Fibroblast of mammary gland (primary cell): Measurements from ENCODE around the gene TLCD1.

Experiments
- DNase-seq: peaks from one replicate; pipeline ENCODE4 v3.0.0-alpha.2; 2010; ENCODE audit warnings: low read depth
- H3K4me3 ChIP-seq: 2 replicates; pipeline ENCODE4 v1.5.1; 2011; ENCODE audit warnings: low read depth, mild to moderate bottlenecking, low read length, moderate library complexity; ENCODE audit not compliant: control insufficient read depth
- CTCF ChIP-seq: conservative IDR thresholded peaks from 2 replicates; pipeline ENCODE4 v1.5.1; 2011; ENCODE audit warnings: low read depth, low read length, inconsistent platforms; ENCODE audit not compliant: control insufficient read depth, insufficient read depth

The TLCD1 gene

GRCh38 chr17:28706471-28707338 lies 19.3 kb downstream of the TLCD1 start:
- TF ChIP-seq CTCF, result no peak
- no peak for DNase-seq

GRCh38 chr17:28705728-28706334 lies 20.2 kb downstream of the TLCD1 start:
- H3K4me3 ChIP-seq, result no peak overlapping the region
- no peak for DNase-seq
- no peak for TF ChIP-seq CTCF

More at GRCh38 chr17:28706471-28707338, 19.3 kb downstream of the TLCD1 start:
- H3K4me3 ChIP-seq, result no peak overlapping the region

GRCh38 chr17:28705074-28705659 lies 20.9 kb downstream of the TLCD1 start:
- DNase-seq, result no peak
- no peak for TF ChIP-seq CTCF
- no peak overlapping the region for H3K4me3 ChIP-seq

- no peak for DNase-seq
- no peak for TF ChIP-seq CTCF
- H3K4me3 ChIP-seq, result no peak overlapping the region
Measured at GRCh38 chr17:28704219-28704858, 21.7 kb downstream of the TLCD1 start.

- no peak for DNase-seq
- TF ChIP-seq CTCF, result no peak
- no peak overlapping the region for H3K4me3 ChIP-seq
Measured at GRCh38 chr17:28703552-28704218, 22.3 kb downstream of the TLCD1 start.

GRCh38 chr17:28702752-28703150 lies 23.3 kb downstream of the TLCD1 start:
- DNase-seq, result no peak
- TF ChIP-seq CTCF, result no peak

More at GRCh38 chr17:28702752-28703150, 23.3 kb downstream of the TLCD1 start:
- no peak overlapping the region for H3K4me3 ChIP-seq
